Caco-2 (cell line): ENCODE results near the gene SLIT3. TPM values are rescaled to one million over a fixed set of nuclear protein-coding genes. Genes with fewer than 3 reads are reported as not detected.
A peak's percentile ranks its signal among the peaks of the same experiment; 100 is the strongest.

Source experiments
- BruUV-seq: library from RNA; stranded (reverse); fragments of 400-500 nt; replicated peaks from 2 replicates; lab custom pipeline; 2021; lab: Mats Ljungman, UMichigan
- CTCF ChIA-PET: fragments of 300-600 bp; sonication (Branson Sonifier 250); formaldehyde crosslinking; loops from one replicate; lab custom pipeline; 2022; ENCODE audit warnings: antibody characterized with exemption; lab: Charles Lee
- POLR2A ChIA-PET: fragments of 300-600 bp; sonication (Branson Sonifier 250); formaldehyde crosslinking; loops from one replicate; lab custom pipeline; 2022; ENCODE audit warnings: antibody characterized with exemption; lab: Charles Lee
- DNase-seq, 2 experiments: peaks; one replicate each; pipeline versions ENCODE4 v3.0.0 to v3.0.0-alpha.2; 2020 to 2022
- H3K27me3 ChIP-seq: replicated peaks from 2 replicates; pipeline ENCODE4 v1.6.0; 2011; ENCODE audit warnings: low read length; ENCODE audit not compliant: control insufficient read depth, insufficient read depth
- H3K36me3 ChIP-seq: 2 replicates; pipeline ENCODE4 v1.5.1; 2011; ENCODE audit warnings: low read length; ENCODE audit not compliant: control insufficient read depth, insufficient read depth
- H3K4me1 ChIP-seq: fragments of 250-450 bp; sonication (Bioruptor Pico); 2 replicates; pipeline ENCODE4 v1.5.1; 2020; ENCODE audit warnings: mild to moderate bottlenecking
- H3K4me3 ChIP-seq: 2 replicates; pipeline ENCODE4 v1.5.1; 2011; ENCODE audit warnings: low read depth, mild to moderate bottlenecking, control low read depth, low read length
- H3K9me3 ChIP-seq: fragments of 250-450 bp; sonication (Bioruptor Pico); 2 replicates; pipeline ENCODE4 v1.5.1; 2020; ENCODE audit warnings: mild to moderate bottlenecking, moderate library complexity
- H3K27ac Mint-ChIP-seq: one replicate; pipeline ENCODE4 v1.8.0; 2022; ENCODE audit warnings: mixed read lengths; ENCODE audit not compliant: unreplicated experiment
- H3K27me3 Mint-ChIP-seq: one replicate; pipeline ENCODE4 v1.8.0; 2022; ENCODE audit warnings: mixed read lengths; ENCODE audit not compliant: insufficient read depth, unreplicated experiment
- H3K36me3 Mint-ChIP-seq: one replicate; pipeline ENCODE4 v1.8.0; 2022; ENCODE audit warnings: mild to moderate bottlenecking, mixed read lengths; ENCODE audit not compliant: insufficient read depth, unreplicated experiment
- H3K4me1 Mint-ChIP-seq: one replicate; pipeline ENCODE4 v1.8.0; 2022; ENCODE audit warnings: low read depth, mixed read lengths; ENCODE audit not compliant: unreplicated experiment
- H3K4me3 Mint-ChIP-seq: one replicate; pipeline ENCODE4 v1.8.0; 2022; ENCODE audit warnings: mild to moderate bottlenecking, moderate library complexity, mixed read lengths; ENCODE audit not compliant: unreplicated experiment
- H3K9me3 Mint-ChIP-seq: one replicate; pipeline ENCODE4 v1.8.0; 2022; ENCODE audit warnings: mixed read lengths; ENCODE audit not compliant: unreplicated experiment
- CTCF ChIP-seq, 2 experiments: fragments of 200-600 bp in 1 of 2; IDR thresholded peaks; 1 replicate in 1 of 2; 2 replicates in 1 of 2; pipeline versions ENCODE4 v1.5.1 to v1.8.0; 2011 to 2022; ENCODE audit warnings: antibody characterized with exemption in 1 of 2, control low read depth in 1 of 2, inconsistent platforms in 1 of 2, low read depth in 1 of 2, low read length in 1 of 2, mild to moderate bottlenecking in 1 of 2, moderate library complexity in 1 of 2; ENCODE audit not compliant: insufficient read depth in 1 of 2, severe bottlenecking in 1 of 2, unreplicated experiment in 1 of 2
- intact Hi-C: fragments of 100-400 bp; cut with micrococcal nuclease; formaldehyde crosslinking; loops from one replicate; pipeline ENCODE4 v1.10.0; 2022; ENCODE audit not compliant: unreplicated experiment
- total RNA-seq: library from RNA; stranded (reverse); gene quantifications from 2 replicates; pipeline ENCODE4 v1.2.3, GENCODE V29; 2022

Gene SLIT3
- total RNA-seq, 1 experiment from 2014 or later, result 2.1 TPM

GRCh38 chr5:168944004-168944403 is 356.9 kb downstream of the SLIT3 start:
- no peaks in the 10 kb centered on the region for H3K36me3 Mint-ChIP-seq
- CTCF ChIA-PET, result no interaction called here
- Histone ChIP-seq H3K9me3 (no peaks in the 10 kb centered on the region), H3K36me3 (no peaks in the 10 kb centered on the region), H3K4me1 (peaks cover 34% of the 10 kb centered on the region), H3K4me3 (no peak overlapping the region), H3K27me3 (no peaks in the 10 kb centered on the region)
- peaks cover 35% of the 10 kb centered on the region for H3K4me1 Mint-ChIP-seq
- intact Hi-C loops, result no loop called here
- peak overlapping the region; percentile 35 for H3K27ac Mint-ChIP-seq
- H3K4me3 Mint-ChIP-seq, result no peak overlapping the region
- no peak for TF ChIP-seq CTCF (IDR thresholded peaks at IDR 0.05; ENCODE audit: insufficient read depth in 1 of 2, low read depth in 1 of 2, low read length in 1 of 2, severe bottlenecking in 1 of 2, unreplicated experiment in 1 of 2)
- POLR2A ChIA-PET, result no interaction called here
- BruUV-seq, result no TSS peak
- H3K27me3 Mint-ChIP-seq, result no peaks in the 10 kb centered on the region
- no peak for DNase-seq
- no peaks in the 10 kb centered on the region for H3K9me3 Mint-ChIP-seq

GRCh38 chr5:168943091-168943884 is 357.7 kb downstream of the SLIT3 start:
- Histone ChIP-seq H3K4me1 (peaks cover 30% of the 10 kb centered on the region), H3K4me3 (no peak overlapping the region), H3K9me3 (no peaks in the 10 kb centered on the region), H3K27me3 (no peaks in the 10 kb centered on the region), H3K36me3 (no peaks in the 10 kb centered on the region)
- H3K4me3 Mint-ChIP-seq, result no peak overlapping the region
- ChIA-PET POLR2A (no interaction called here), CTCF (no interaction called here)
- TF ChIP-seq CTCF (IDR thresholded peaks at IDR 0.05; ENCODE audit: insufficient read depth in 1 of 2, low read depth in 1 of 2, low read length in 1 of 2, severe bottlenecking in 1 of 2, unreplicated experiment in 1 of 2), result no peak
- H3K27ac Mint-ChIP-seq, result no peak overlapping the region
- no peaks in the 10 kb centered on the region for H3K9me3 Mint-ChIP-seq
- BruUV-seq, result no TSS peak
- no peaks in the 10 kb centered on the region for H3K36me3 Mint-ChIP-seq
- intact Hi-C loops, result no loop called here
- no peaks in the 10 kb centered on the region for H3K27me3 Mint-ChIP-seq
- no peak for DNase-seq
- peaks cover 32% of the 10 kb centered on the region for H3K4me1 Mint-ChIP-seq

GRCh38 chr5:168941901-168942300 is 359.0 kb downstream of the SLIT3 start:
- intact Hi-C loops, result loop anchor here (1.0 kb wide), 1 partner anchor 263 kb away; no protein-coding TSS in a partner anchor
- CTCF ChIA-PET, result no interaction called here
- H3K27me3 ChIP-seq, result no peaks in the 10 kb centered on the region
- TF ChIP-seq CTCF (IDR thresholded peaks at IDR 0.05; ENCODE audit: insufficient read depth in 1 of 2, low read depth in 1 of 2, low read length in 1 of 2, severe bottlenecking in 1 of 2, unreplicated experiment in 1 of 2), result no peak
- Mint-ChIP-seq H3K36me3 (no peaks in the 10 kb centered on the region), H3K27me3 (no peaks in the 10 kb centered on the region), H3K9me3 (no peaks in the 10 kb centered on the region), H3K4me1 (peaks cover 26% of the 10 kb centered on the region), H3K4me3 (no peak overlapping the region), H3K27ac (no peak overlapping the region)
- peaks cover 28% of the 10 kb centered on the region for H3K4me1 ChIP-seq
- no peaks in the 10 kb centered on the region for H3K9me3 ChIP-seq
- POLR2A ChIA-PET, result no interaction called here
- no peak overlapping the region for H3K4me3 ChIP-seq
- H3K36me3 ChIP-seq, result no peaks in the 10 kb centered on the region
- BruUV-seq, result no TSS peak
- DNase-seq, result no peak
